Midbrain (tissue), 1 donor: ENCODE data around the gene AHNAK2.
A peak's percentile ranks its signal among the peaks of the same experiment; 100 is the strongest.
"Not testable (repeated sequence)": the region's sequence is repeated elsewhere in the genome, so short reads cannot be mapped to it uniquely, and the experiment has no call there.

ENCODE experiments used
- DNase-seq: peaks from one replicate; lab custom pipeline; 2025; lab: John Stamatoyannopoulos, UW

AHNAK2 gene

GRCh38 chr14:104927432-104927816 lies 50.8 kb downstream of the AHNAK2 start:
- DNase-seq, result no peak

- DNase-seq, result peak; percentile 4
These were observed 51.3 kb downstream of the AHNAK2 start for GRCh38 chr14:104926619-104927431.

DNA sequence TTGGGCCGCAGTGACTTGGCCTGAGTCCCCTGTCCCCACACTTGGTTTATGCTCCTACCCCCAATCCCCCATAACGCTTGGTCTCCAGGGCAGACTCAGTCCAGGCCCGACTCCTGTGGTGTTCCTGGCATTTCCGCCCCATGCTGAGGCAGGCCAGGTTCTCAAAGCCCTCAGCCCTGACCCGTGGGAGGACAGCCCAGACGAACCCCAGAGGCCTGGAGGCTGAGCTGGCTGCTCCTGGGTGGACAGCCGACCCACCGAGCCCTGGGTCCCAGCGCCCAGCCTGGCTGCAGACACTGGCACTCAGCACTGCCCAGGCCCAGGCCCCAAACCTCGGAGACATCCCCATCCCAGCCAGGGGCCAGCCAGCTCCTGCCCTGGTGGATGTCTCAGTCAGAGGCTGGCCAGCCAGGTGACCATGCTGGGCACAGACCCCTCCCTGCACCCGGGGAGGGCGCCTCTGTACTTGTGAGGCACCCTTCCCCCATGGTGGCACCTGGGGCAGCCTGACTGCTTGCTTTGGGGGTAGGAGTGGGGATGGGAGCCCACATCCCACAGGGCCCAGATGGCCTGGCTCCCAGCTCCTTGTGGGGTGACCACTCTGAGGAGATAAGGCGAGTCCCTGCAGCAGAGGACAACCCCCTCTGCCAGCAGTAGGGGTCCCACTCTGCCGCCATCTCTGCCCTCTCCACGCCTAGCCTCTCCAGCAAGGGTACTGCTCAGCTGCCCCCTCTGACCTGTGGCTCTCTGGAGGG lies 52.1 kb downstream of the AHNAK2 start:
- DNase-seq, result no peak

DNA sequence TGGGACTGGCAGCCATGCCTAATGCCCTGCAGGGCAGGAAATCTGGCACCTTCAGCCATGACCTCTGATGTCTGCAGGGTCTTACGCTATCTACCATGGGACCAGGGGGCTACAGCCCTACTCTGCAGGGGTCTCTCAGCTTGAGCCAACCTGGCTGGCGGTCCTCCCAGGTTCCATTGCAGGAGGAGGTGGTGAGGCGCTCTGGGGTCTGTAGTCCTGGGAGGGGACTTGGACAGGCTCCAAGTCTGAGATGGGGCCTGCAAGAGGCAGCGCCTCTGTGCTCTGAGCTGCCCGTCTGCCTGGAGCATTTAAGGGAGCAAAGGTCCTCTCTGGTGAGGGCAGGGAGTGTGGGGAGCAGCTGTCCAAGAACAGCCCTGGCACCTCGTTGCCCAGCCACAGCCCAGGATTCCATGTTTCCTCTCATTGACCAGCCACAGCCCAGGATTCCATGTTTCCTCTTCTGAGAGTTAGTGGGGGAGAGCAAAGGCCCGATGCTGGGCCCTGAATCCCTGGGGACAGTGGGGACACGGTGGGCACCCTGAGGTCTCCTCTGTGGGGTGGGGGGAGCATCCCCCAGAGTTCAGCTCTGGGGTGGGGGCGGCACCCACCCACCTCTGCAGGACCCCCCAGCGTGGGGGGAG lies 52.8 kb downstream of the AHNAK2 start:
- DNase-seq, result no peak

DNA sequence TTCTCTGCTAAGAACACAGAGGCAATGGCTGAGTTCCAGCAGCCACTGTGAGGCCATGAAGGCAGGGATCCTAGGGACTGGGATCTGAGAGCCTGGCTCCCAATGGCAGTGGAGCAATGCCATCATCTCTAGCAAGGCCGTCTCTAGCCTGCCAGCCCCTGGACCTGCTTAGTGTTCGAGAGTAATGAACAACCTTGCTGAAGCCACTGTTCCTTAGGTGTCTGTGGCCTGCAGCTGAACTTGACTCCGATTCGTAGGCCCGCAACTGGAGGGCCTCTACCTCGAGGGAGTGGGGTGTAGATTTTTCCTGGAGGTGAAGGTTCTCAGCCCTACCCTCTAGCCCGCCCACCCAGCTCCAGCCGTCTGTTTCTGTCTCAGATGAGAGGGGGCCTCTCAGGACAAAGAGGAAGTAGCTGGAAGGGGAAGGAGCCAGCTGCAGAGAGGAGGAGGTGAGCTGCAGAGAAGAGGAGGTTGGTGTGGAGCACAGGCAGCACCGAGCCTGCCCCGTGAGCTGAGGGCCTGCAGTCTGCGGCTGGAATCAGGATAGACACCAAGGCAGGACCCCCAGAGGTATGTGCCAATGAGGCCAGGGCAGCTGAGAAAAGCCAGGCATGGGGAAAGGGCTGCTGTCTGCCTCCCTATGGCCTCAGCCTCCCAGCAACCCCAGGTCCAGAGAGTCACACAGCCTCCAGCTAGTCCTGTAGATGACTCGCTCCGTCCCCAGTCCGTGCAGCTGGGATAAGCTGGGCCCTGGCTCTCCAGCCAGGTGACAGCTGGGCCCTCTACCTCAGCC lies 53.6 kb downstream of the AHNAK2 start, which contains the start of gene PLD4:
Gene PLD4, plus strand, starts transcription at position 459 of the 793 bp plus-strand sequence. CDS start 2,262 bp downstream, outside the sequence.
- DNase-seq, result peak; percentile 17

DNA sequence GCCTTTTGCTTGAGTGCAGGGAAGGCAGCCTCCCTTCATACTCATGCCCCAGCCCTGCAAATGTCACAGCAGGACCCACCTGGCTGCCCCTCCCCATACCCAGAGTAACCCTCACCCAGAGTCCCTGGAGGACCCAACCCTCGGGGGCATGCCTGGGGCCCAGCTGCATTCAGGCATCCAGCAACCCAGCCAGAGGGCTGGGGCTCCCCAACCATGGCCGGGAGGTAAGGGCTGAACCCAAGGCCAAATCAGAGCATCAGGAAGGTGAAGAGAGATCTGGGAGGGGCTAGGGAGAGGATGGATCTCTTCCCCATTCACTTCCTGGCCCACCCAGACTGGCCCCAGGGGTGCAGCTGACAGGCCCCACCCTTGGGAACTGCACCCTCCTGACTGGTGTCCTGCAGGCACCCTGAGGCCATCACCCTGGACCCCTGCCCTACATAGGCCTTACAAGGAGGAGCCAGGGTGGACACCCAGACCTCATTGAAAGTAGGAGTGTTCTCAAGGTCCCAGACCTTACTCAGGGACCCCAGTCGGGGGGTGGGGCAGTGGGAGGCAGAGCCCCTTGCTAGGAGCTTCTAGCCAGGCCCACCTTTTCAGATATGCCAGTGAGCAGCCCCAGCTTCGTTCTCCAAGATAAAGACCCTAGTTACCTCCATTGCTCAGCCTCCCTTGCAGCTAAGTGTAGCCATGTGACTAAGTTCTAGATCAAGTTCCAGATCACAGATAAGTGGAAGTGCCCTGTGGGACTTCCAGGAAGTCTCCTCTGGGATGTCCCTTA lies 54.3 kb downstream of the AHNAK2 start:
- no peak for DNase-seq

DNA sequence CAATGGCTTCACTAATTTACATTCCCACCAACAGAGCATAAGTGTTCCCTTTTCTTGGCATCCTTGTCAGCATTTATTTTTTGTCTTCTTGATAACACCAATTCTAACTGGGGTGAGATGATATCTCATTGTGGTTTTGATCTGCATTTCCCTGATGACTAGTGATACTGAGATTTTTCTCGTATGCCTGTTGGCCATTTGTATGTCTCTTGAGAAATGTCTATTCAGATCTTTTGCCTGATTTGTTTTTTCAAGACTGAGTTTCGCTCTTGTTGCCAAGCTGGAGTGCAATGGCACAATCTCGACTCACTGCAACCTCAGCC lies 58.2 kb downstream of the AHNAK2 start:
- DNase-seq, result no peak

GRCh38 chr14:104919152-104919992 lies 58.8 kb downstream of the AHNAK2 start:
- DNase-seq, result not testable (repeated sequence)

GRCh38 chr14:104917993-104918392 lies 60.2 kb downstream of the AHNAK2 start:
- DNase-seq, result no peak

DNA sequence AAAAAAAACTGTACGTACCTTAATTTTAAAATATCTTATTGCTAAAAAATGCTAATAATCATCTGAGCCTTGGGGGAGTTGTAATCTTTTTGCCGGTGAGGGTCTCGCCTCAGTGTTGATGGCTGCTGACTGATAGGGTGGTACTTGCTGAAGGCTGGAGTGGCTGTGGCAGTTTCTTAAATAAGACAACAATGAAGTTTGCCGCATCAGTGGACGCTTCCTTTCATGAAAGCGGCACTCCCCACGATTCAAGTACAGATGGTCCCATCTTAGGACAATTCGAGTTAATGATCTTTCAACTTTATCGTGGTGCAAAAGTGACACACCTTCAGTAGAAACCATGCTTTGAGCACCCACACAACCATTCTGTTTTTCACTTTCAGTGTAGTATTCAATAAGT lies 61.1 kb downstream of the AHNAK2 start:
- DNase-seq, result no peak

DNA sequence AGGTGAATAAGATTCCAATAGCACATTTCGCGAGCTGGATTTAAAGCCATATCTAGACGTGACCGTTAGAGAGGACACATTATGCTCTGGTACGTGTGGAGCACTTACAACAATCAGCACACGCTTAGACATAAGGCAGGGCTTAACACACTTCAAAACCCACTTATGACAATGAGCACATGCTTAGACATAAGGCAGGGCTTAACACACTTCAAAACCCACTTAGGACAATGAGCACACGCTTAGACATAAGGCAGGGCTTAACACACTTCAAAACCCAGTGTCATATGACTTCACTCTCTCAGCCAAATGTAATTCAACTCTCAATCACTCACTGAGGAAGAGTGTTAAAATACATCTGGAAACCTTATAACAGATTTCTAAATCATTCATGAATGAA lies 64.7 kb downstream of the AHNAK2 start:
- no peak for DNase-seq

DNA sequence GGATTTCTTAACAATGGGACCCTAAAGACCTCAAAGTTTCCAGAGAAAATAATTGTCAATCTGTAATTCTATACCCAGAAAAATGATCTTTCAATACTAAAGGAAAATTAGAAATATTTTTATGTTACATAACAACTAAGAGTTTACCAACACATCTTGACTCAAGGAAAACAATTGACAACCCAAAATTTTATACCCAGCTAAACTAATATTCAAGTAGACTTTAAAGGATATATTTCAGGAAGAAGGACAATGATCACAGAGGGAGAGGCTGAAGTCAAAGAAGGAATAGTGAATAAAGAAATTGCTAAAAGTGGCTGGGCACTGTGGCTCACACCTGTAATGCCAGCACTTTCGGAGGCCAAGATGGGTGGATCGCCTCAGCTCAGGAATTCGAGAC lies 66.1 kb downstream of the AHNAK2 start:
- DNase-seq, result no peak

DNA sequence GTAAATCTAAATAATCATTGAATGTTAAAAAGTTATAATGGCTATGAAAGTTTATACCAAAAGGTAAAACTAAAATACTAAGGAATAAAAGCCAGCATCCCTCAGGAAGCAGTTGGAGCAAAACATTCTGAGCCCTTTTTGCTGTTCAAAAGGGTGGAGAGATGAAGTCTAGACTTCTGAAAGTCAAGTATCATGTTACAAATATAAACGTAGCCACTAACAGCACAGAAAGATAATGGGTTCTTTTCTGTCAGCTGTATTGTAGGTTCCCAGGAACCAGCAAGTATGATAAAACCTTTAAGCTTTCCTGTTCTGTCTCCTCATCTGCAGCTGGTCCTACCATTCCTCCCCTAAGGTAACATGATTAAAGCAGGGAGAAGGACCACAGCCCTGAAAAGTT lies 69.9 kb downstream of the AHNAK2 start:
- DNase-seq, result no peak

- DNase-seq, result not testable (repeated sequence)
These were observed 72.6 kb downstream of the AHNAK2 start for GRCh38 chr14:104905579-104905933.

- not testable (repeated sequence) for DNase-seq
These were observed 73.3 kb downstream of the AHNAK2 start for GRCh38 chr14:104904650-104905578.

- no peak for DNase-seq
These were observed 74.2 kb downstream of the AHNAK2 start for GRCh38 chr14:104903990-104904389.

DNA sequence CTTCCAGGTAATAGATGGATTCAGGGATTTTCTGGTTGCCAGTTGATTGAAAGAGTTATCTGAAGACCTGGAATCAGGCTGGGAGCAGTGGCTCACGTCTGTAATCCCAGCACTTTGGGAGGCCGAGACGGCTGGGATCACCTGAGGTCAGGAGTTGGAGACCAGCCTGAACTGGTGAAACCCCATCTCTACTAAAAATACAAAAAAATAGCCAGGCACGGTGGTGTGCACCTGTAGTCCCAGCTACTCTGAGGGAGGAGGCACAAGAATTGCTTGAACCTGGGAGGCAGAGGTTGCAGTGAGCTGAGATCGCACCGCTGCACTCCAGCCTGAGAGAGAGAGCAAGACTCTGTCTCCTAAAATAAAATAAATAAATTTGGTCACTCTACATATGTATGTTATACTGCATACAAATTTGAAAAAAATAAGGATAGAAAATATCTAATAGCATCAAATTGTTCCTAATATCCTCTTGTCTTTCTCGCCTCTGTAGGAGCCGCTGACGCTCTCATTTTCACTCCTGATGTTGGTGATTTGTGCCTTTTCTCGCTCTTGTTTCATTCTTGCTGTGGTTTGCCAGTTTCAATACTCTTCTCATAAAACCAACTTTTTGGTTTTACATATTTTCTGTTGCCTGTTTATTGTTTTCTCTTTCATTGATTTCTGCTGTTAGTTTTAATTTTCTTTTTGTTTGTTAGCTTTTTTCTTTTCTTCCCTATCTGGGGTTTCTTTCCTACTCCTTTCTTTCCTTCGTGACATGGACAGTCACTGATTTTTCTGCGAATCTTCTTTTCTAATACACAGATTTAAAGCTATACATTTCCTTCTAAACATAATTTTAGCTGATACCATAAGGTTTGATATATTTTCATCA lies 77.3 kb downstream of the AHNAK2 start:
- no peak for DNase-seq

DNA sequence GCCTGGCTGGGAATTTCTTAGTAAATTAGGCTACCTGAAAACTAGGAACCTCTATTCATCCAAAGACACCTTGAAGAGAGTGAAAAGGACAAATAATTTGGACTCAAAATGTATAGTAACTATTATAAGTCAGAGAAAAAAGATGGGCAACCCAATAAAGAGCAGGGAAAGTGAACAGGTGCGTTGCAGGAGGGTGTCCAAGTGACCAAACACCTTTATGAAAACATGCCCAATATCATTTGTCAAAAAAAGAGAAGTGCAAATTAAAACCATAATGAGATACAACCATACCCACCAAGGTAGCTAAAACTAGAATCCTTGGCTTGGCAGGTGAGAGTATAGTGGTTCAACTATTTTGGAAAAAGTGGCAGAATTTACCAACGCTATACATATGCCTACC lies 78.4 kb downstream of the AHNAK2 start:
- no peak for DNase-seq
